GM23338 (cell line): ENCODE measurements around the gene IFNLR1. TPM values are rescaled to one million over a fixed set of nuclear protein-coding genes. Genes with fewer than 3 reads are reported as not detected.
A peak's percentile ranks its signal among the peaks of the same experiment; 100 is the strongest.

Experiments
- ATAC-seq: fragments of 200-7000 bp; cut with Tn5 transposase; 3 replicates; pipeline ENCODE4 v1.9.1; 2020
- DNase-seq: peaks from one replicate; pipeline ENCODE4 v3.0.0-alpha.2; 2015; ENCODE audit warnings: low spot score
- H2AFZ ChIP-seq: fragments of 200-600 bp; sonication (generic); 2 replicates; pipeline ENCODE4 v1.8.0; 2016; ENCODE audit warnings: antibody characterized with exemption, mild to moderate bottlenecking, moderate library complexity
- H3F3A ChIP-seq: fragments of 200-600 bp; sonication (generic); replicated peaks from 2 replicates; pipeline ENCODE4 v1.8.0; 2017; ENCODE audit warnings: antibody characterized with exemption, mixed run types, low read depth
- H3K27ac ChIP-seq: fragments of 200-600 bp; sonication (generic); 2 replicates; pipeline ENCODE4 v1.6.1; 2016; ENCODE audit warnings: low read depth
- H3K27me3 ChIP-seq: fragments of 200-600 bp; sonication (generic); 2 replicates; pipeline ENCODE4 v1.8.0; 2016; ENCODE audit warnings: mild to moderate bottlenecking, mixed run types, moderate library complexity; ENCODE audit not compliant: insufficient read depth
- H3K36me3 ChIP-seq: fragments of 200-600 bp; sonication (generic); 2 replicates; pipeline ENCODE4 v1.8.0; 2016; ENCODE audit warnings: mild to moderate bottlenecking; ENCODE audit not compliant: insufficient read depth
- H3K4me1 ChIP-seq: fragments of 200-600 bp; sonication (generic); 2 replicates; pipeline ENCODE4 v1.8.0; 2016; ENCODE audit warnings: mild to moderate bottlenecking, moderate library complexity; ENCODE audit not compliant: insufficient read depth
- H3K4me2 ChIP-seq: fragments of 200-600 bp; sonication (generic); 2 replicates; pipeline ENCODE4 v1.7.1; 2017; ENCODE audit warnings: mixed run types
- H3K4me3 ChIP-seq: fragments of 200-600 bp; sonication (generic); 2 replicates; pipeline ENCODE4 v1.6.1; 2016; ENCODE audit warnings: mixed run types
- H3K79me2 ChIP-seq: fragments of 200-600 bp; sonication (generic); replicated peaks from 2 replicates; pipeline ENCODE4 v1.8.0; 2017; ENCODE audit warnings: mild to moderate bottlenecking; ENCODE audit not compliant: insufficient read depth
- H3K9me2 ChIP-seq: fragments of 200-600 bp; sonication (generic); 2 replicates; pipeline ENCODE4 v1.8.0; 2017; ENCODE audit not compliant: insufficient read depth
- H4K20me1 ChIP-seq: fragments of 200-600 bp; sonication (generic); replicated peaks from 2 replicates; pipeline ENCODE4 v1.8.0; 2017; ENCODE audit warnings: mild to moderate bottlenecking; ENCODE audit not compliant: insufficient read depth
- H3K27ac Mint-ChIP-seq: 2 replicates; pipeline ENCODE4 v1.8.0; 2020; ENCODE audit warnings: inconsistent platforms, mild to moderate bottlenecking, moderate library complexity, mixed read lengths
- H3K27me3 Mint-ChIP-seq: 3 replicates; pipeline ENCODE4 v1.8.0; 2022; ENCODE audit warnings: low read depth, mild to moderate bottlenecking, moderate library complexity, mixed read lengths, inconsistent platforms; ENCODE audit not compliant: insufficient read depth, poor library complexity
- H3K36me3 Mint-ChIP-seq: 3 replicates; pipeline ENCODE4 v1.8.0; 2021; ENCODE audit warnings: low read depth, mild to moderate bottlenecking, inconsistent platforms, moderate library complexity, mixed read lengths
- H3K4me1 Mint-ChIP-seq: 3 replicates; pipeline ENCODE4 v1.8.0; 2020; ENCODE audit warnings: mild to moderate bottlenecking, inconsistent platforms, mixed read lengths
- H3K4me3 Mint-ChIP-seq: 3 replicates; pipeline ENCODE4 v1.8.0; 2021; ENCODE audit warnings: moderate library complexity, mild to moderate bottlenecking, inconsistent platforms, mixed read lengths
- H3K9me3 Mint-ChIP-seq: 3 replicates; pipeline ENCODE4 v1.8.0; 2020; ENCODE audit warnings: moderate library complexity, mild to moderate bottlenecking, inconsistent platforms, mixed read lengths
- CTCF ChIP-seq, 2 experiments: fragments of 200-600 bp in 1 of 2; sonication (generic) in 1 of 2; conservative IDR thresholded peaks; 2 replicates each; pipeline versions ENCODE4 v1.5.1 to v1.6.1; 2016 to 2017; ENCODE audit warnings: antibody characterized with exemption in 2 of 2, low read depth in 2 of 2, mild to moderate bottlenecking in 2 of 2, moderate library complexity in 1 of 2
- ETS1 ChIP-seq: IDR thresholded peaks from 2 replicates; pipeline ENCODE4 v1.6.1; 2016; ENCODE audit warnings: antibody characterized with exemption
- EZH2phosphoT487 ChIP-seq: fragments of 200-600 bp; sonication (generic); IDR thresholded peaks from one replicate; pipeline ENCODE4 v1.8.1; 2018; ENCODE audit warnings: antibody characterized with exemption; ENCODE audit not compliant: unreplicated experiment
- NANOG ChIP-seq: IDR thresholded peaks from 2 replicates; pipeline ENCODE4 v1.6.1; 2016; ENCODE audit warnings: antibody characterized with exemption, borderline replicate concordance
- POLR2AphosphoS5 ChIP-seq: IDR thresholded peaks from 2 replicates; pipeline ENCODE4 v1.6.1; 2016; ENCODE audit warnings: antibody characterized with exemption, low read depth
- ZNF331 ChIP-seq: fragments of 250-450 bp; sonication (Bioruptor Pico); IDR thresholded peaks from 2 replicates; pipeline ENCODE4 v1.5.0; 2020; ENCODE audit warnings: low read depth, mild to moderate bottlenecking, moderate library complexity
- polyA plus RNA-seq: library from polyadenylated mRNA; unstranded; fragments of >200 nt; fragmentation: Nextera tagmentation; extraction: Ambion mirVana; gene quantifications from 2 replicates; pipeline ENCODE4 v1.2.1, GENCODE V29; 2016
- total RNA-seq: library from RNA; depleted of rRNA; stranded (reverse); fragments of >200 nt; shearing (Covaris generic); gene quantifications from 2 replicates; pipeline ENCODE4 v1.2.3, GENCODE V29; 2014

Gene IFNLR1
- total and polyA plus RNA-seq, 2 experiments from 2014 or later: 4.2 to 6.2 TPM

DNA sequence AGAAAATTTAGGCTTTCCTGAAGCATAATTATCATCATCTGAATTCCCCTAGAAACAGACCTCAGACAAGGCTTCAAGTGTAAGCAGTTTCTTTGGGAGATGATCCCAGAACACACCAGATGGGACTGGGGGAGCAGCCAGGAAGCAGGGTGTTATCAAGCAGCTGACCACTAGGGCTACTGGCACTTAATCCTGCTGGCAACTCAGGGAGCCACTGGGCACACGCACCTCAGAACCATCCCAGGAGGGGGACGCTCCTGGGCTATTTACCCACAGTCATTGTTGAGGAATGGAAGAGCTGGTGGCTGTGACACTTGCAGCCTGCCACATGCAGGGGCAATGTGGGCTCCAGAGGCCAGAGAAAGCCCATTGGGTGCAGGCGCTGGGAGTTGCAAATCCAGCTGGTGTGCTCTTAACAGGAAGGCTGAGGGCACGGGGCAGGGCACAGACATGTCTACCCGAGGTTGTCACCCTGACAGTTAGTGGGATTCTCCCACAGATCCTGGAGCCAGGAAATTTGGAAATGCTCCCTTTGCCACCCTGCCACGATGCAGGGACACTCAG lies 29.1 kb downstream of the IFNLR1 start:
- no peak overlapping the region for H3K4me3 Mint-ChIP-seq

GRCh38 chr1:24156542-24157260 lies 30.4 kb downstream of the IFNLR1 start:
- Histone ChIP-seq H2AFZ (no peak overlapping the region), H3K4me1 (peaks cover 16% of the 10 kb centered on the region; the same call in 1 of the 2 replicates), H3K4me2 (no peak overlapping the region), H3K27me3 (no peaks in the 10 kb centered on the region), H3K9me2 (no peaks in the 10 kb centered on the region), H3K79me2 (0 out of 2 replicates have a peak, but pooled peaks cover 9% of the 10 kb centered on the region), H3K27ac (no peak overlapping the region), H3K36me3 (no peaks in the 10 kb centered on the region; the same call in 1 of the 2 replicates), H3F3A (no peaks in the 10 kb centered on the region), H4K20me1 (no peaks in the 10 kb centered on the region), H3K4me3 (no peak overlapping the region)
- Mint-ChIP-seq H3K27ac (no peak overlapping the region), H3K4me1 (peaks cover 26% of the 10 kb centered on the region), H3K9me3 (no peaks in the 10 kb centered on the region), H3K4me3 (no peak overlapping the region), H3K27me3 (peaks cover 15% of the 10 kb centered on the region), H3K36me3 (peaks cover 21% of the 10 kb centered on the region)
- DNase-seq: no peak
- ATAC-seq: no peak
- no peak for TF ChIP-seq ZNF331 (CRISPR knock-in tag)
- TF ChIP-seq ETS1: no peak
- TF ChIP-seq NANOG: no peak
- TF ChIP-seq EZH2phosphoT487: no peak
- no peak for TF ChIP-seq POLR2AphosphoS5

More for the DNA sequence above, 29.1 kb downstream of the IFNLR1 start:
- TF ChIP-seq CTCF (conservative IDR thresholded peaks at IDR 0.05; ENCODE audit: low read depth in 2 of 2) (peak; percentile 25 to 45), ETS1 (no peak)
- Histone ChIP-seq H3K4me2 (no peak overlapping the region), H3K4me1 (peaks cover 9% of the 10 kb centered on the region; the same call in 1 of the 2 replicates), H4K20me1 (no peaks in the 10 kb centered on the region), H3K4me3 (no peak overlapping the region), H3K36me3 (no peaks in the 10 kb centered on the region; the same call in 1 of the 2 replicates), H3F3A (no peaks in the 10 kb centered on the region), H3K27ac (no peak overlapping the region), H2AFZ (no peak overlapping the region), H3K27me3 (no peaks in the 10 kb centered on the region), H3K9me2 (no peaks in the 10 kb centered on the region), H3K79me2 (no peaks in the 10 kb centered on the region)
- DNase-seq (peak; percentile 59), ATAC-seq (peak; percentile 72)
- H3K27ac Mint-ChIP-seq: no peak overlapping the region; the same call in none of the 2 replicates
- peaks cover 21% of the 10 kb centered on the region for H3K36me3 Mint-ChIP-seq
- H3K4me1 Mint-ChIP-seq: peaks cover 15% of the 10 kb centered on the region
- peaks cover 11% of the 10 kb centered on the region for H3K27me3 Mint-ChIP-seq
- no peaks in the 10 kb centered on the region for H3K9me3 Mint-ChIP-seq
